ENCODE data around the gene LSM4. TPM values are rescaled to one million over a fixed set of nuclear protein-coding genes. Genes with fewer than 3 reads are reported as not detected.

The LSM4 gene
- total RNA-seq (2014; rRNA removed) (713 and 856 TPM in 2 replicates), Bru-seq, nascent RNA (percentile 68 among the genes with signal in this experiment), BruChase-seq, experiment 1, labeled RNA remaining after a 6-hour chase (percentile 73 among the genes with signal in this experiment), BruChase-seq, experiment 2, labeled RNA remaining after a 2-hour chase (percentile 62 among the genes with signal in this experiment)
- long read RNA-seq, transcript LSM4-203 (5 exons, 1,908 nt) = major isoform, 189 of 224 reads
- long read RNA-seq, partial matches to known transcripts = 7 of 224 reads
- long read RNA-seq, other reads (novel, unspliced or antisense) = 23 of 224 reads

DNA sequence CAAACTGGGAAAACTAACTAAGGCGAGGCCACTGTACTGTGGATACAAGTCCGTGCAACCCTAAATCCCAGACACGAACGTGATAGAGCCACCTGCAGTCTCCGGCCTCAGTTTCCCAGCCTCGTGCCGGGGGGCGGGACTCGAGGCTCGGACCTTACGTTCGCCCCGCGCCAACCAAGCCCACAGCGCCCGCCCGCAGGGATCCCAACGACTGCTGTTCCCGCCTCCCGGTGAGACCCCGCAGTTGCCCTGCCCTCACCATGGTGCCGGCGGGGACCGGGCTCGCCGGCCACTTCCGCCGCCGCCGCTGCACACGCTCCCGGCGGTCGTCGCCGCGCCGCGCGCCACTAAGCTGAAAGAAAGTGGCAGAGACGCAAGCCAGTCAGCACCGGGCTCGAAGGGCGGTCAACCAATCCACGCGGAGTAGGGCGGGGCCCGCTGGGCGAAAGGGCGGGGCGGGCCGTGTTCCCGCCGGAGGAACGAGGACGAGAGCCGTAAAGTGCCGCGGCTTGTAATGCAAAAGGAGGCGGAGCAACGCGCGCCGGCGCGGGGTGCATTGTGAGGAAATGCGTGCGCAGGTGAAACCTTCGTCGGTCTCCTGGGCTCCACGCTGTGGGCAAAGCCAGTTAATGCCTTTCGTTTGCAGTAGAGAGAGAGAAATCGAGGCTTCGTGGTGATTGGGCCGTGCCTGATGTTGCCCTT lies at the start of gene LSM4:
Gene LSM4 (minus strand): TSS at position 318 of the 702 bp plus-strand sequence. CDS start 56 bp downstream, at position 262.
- H3K4me3 ChIP-seq (ENCODE audit: low read length) = peak within 1 kb of the TSS; percentile 97
- peak within 1 kb of the TSS; percentile 99 for H3K9ac ChIP-seq (ENCODE audit: low read length)
- ATAC-seq (peak; percentile 97), DNase-seq (peak; percentile 99)
- H2AFZ ChIP-seq (ENCODE audit: low read length) = peak within 1 kb of the TSS; percentile 90
- no peaks in the 10 kb centered on the region for H3F3A ChIP-seq (ENCODE audit: low read length, unreplicated experiment)
- H3K4me2 ChIP-seq (ENCODE audit: low read length) = peak within 1 kb of the TSS; percentile 99
- BruUV-seq (replicated peaks) = no TSS peak
- H4K20me1 ChIP-seq (ENCODE audit: low read length) = no peaks in the 10 kb centered on the region
- H3K27ac ChIP-seq (ENCODE audit: low read length) = peak within 1 kb of the TSS; percentile 73
- intact Hi-C loops (cut with micrococcal nuclease) = loop anchor here (1.0 to 10.0 kb wide), 2 partner anchors 44 to 118 kb away; partner anchors contain the start of gene RAB3A
- H3K27me3 ChIP-seq (ENCODE audit: low read length) = no peaks in the 10 kb centered on the region
- CTCF ChIA-PET = interaction anchor here (0.5 to 2.2 kb wide), 5 partner anchors 13 to 99 kb away, joined by 3 to 36 read pairs (median 4); partner anchors contain the start of gene JUND
- H3K79me2 ChIP-seq (ENCODE audit: low read length) = peaks cover 43% of the 10 kb centered on the region
- POLR2A ChIA-PET (ENCODE audit: unreplicated experiment) = interaction anchor here (0.5 to 1.8 kb wide), 7 partner anchors 31 to 1014 kb away, joined by 3 to 47 read pairs (median 4); partner anchors contain the start of gene JUND
- peaks cover 25% of the 10 kb centered on the region for H3K4me1 ChIP-seq (ENCODE audit: insufficient read depth, low read length)
- H3K36me3 ChIP-seq (ENCODE audit: low read depth, low read length) = 0 out of 2 replicates have a peak, but pooled peaks cover 3% of the 10 kb centered on the region
- TF ChIP-seq EZH2phosphoT487 (IDR thresholded peaks at IDR 0.05; ENCODE audit: borderline replicate concordance, low read length) (no peak), EZH2 (IDR thresholded peaks at IDR 0.05; ENCODE audit: low read length, unreplicated experiment) (no peak), CTCF (conservative IDR thresholded peaks at IDR 0.05; ENCODE audit: low read depth, low read length) (no peak)
- H3K9me2 ChIP-seq (replicated peaks; ENCODE audit: low read length) = no peaks in the 10 kb centered on the region
- no peaks in the 10 kb centered on the region for H3K9me3 ChIP-seq (ENCODE audit: low read length)

- Histone ChIP-seq H3K4me2 (ENCODE audit: low read length) (no peak overlapping the region), H3K9me2 (replicated peaks; ENCODE audit: low read length) (no peaks in the 10 kb centered on the region), H3K27ac (ENCODE audit: low read length) (no peak overlapping the region), H4K20me1 (ENCODE audit: low read length) (no peaks in the 10 kb centered on the region), H3K9me3 (ENCODE audit: low read length) (no peaks in the 10 kb centered on the region), H3F3A (ENCODE audit: low read length, unreplicated experiment) (no peaks in the 10 kb centered on the region), H2AFZ (ENCODE audit: low read length) (no peak overlapping the region), H3K4me3 (ENCODE audit: low read length) (no peak overlapping the region), H3K9ac (ENCODE audit: low read length) (no peak overlapping the region), H3K36me3 (ENCODE audit: low read depth, low read length) (no peaks in the 10 kb centered on the region), H3K79me2 (ENCODE audit: low read length) (no peaks in the 10 kb centered on the region), H3K27me3 (ENCODE audit: low read length) (no peaks in the 10 kb centered on the region), H3K4me1 (ENCODE audit: insufficient read depth, low read length) (peaks cover 22% of the 10 kb centered on the region)
- ChIA-PET POLR2A (ENCODE audit: unreplicated experiment) (no interaction called here), CTCF (no interaction called here)
- intact Hi-C loops (cut with micrococcal nuclease) = no loop called here
- no peak for ATAC-seq
- no TSS peak for BruUV-seq (replicated peaks)
- TF ChIP-seq EZH2 (IDR thresholded peaks at IDR 0.05; ENCODE audit: low read length, unreplicated experiment) (no peak), EZH2phosphoT487 (IDR thresholded peaks at IDR 0.05; ENCODE audit: borderline replicate concordance, low read length) (no peak), CTCF (conservative IDR thresholded peaks at IDR 0.05; ENCODE audit: low read depth, low read length) (no peak)
- no peak for DNase-seq
Observed at GRCh38 chr19:18368504-18369222, 45.8 kb upstream of the LSM4 start.

Data from PC-3 (cell line).